Hippocampal formation (tissue), 2 donors: ENCODE results near the gene ZNF211.

Experiments
- DNase-seq, 2 donors: peaks; one replicate each; lab custom pipeline; 2025; lab: John Stamatoyannopoulos, UW

ZNF211 gene

DNA sequence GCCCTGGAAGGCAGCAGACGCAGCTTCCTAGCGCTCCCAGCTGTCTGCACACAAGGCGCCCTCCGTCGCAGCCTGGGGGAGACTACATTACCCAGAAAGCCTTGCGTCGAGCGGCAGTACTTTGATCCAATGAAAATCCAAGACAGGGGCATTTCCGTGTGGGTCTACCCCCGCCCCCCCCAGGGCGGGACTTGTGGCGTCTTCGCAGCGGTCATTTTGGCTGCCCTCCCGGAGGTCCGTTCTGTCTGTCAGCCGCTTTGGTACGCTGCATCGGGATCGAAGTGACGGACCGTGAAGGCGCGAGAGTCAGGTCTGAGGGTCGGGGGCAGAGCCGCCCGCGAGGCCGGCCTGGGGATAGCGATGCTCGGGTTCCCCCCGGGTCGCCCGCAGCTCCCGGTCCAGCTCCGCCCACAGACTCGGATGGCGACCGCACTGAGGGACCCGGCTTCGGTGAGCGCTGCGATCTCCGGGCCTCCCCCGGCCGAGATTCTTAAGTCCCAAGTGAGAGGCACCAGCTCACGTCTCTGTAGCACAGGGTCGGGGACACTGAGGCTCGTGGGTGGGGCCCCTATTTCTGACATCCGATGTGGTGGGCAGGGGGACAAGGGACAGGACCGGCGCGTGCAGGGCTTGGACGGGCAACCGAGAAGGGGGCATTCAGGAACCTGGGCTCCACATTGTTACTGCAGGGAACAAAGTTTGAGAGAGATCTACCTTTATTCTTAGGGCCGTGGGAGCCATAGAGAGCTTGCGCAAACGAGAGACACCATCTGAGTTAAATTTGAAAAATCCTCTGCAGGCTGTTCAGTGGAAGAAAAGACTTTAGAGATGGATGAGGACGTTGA, at the start of gene ZNF211:
TSS of gene ZNF211 (plus strand) at position 182 of the 845 bp plus-strand sequence. CDS start at position 361, 179 bp downstream.
- peak; percentile 94 for DNase-seq

DNA sequence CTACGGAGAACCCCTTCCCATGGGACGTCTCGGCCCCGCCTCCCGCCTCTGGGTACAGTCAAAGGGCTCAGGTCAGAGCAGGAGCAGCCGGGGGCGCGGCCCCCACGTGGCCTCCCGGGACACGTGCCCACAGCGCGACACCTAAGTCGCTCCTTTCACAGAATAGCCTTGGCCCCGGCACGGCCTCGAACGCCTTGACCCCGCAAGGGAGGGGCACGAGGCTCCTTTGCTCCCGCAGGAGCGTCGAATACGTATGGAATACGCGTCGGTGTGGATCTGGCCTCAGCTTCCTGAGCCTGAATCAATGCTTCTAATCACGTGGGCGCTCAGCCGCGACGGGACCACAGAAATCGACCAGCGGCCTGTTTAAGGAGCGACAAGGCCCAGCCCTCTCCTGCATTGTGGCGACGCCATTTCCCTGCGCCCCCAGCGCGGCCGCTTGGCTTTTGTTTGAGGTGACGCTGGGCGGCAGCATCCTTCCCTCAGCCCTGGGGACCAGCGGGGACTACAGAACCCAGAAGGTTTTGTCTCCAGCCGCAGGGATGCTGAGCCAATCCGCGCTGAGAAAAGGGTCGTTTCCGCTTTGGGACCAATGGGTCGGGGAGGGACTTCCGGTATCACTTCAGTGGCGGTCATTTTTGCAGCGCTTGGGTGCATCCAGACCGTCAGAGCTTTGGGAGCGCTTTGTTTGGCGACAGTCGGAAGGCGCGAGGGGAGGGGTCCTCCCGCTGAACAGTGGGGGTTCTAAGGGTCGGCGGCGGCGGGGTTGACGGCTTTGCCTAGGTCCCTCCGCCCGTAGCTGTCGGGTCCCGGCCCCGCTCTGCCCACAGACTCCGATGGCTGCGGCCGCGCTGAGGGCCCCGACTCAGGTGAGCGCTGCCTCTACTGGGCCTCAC, 49.2 kb upstream of the ZNF211 start, which contains the start of gene ZIK1:
TSS of gene ZIK1 (plus strand) at position 625 of the 896 bp plus-strand sequence. CDS start at position 837, 212 bp downstream.
- peak; percentile 90 to 96 for DNase-seq

DNA sequence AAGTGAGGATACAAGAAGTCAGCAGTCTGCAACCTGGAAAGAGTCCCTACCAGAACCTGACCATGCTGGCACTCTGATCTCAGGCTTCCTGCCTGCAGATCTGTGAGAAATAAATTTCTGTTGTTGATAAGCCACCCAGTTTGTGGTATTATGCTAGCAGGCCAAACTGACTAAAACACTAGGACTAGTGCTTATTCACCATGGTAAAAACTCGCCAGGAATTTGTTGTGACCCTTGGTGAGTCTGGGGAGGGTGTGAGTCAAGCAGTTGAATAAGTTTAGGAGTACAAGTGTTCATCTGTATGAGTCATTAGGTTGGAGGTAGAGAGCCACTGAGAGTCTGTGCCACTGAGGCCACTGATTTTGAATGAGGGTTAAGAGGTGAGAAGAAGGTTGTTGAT, 45.4 kb upstream of the ZNF211 start:
- no peak for DNase-seq

DNA sequence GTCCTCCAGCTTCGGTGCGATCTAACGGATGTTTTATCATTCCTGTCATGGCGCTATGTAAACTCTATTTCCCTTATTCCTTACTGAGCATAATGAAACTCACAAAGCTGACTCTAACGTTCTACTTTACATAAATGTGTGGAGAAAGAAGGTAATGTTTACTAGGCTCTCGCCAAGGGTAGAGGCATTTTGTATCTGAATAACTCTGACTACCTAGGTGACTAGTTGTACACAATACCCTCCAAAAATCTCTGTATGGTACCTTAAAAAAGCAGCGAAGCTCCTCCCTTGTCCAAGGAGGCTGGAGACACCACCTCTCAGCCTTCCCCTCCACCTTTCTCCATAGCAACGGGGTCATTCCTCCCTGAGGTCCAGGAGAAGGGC, 33.6 kb upstream of the ZNF211 start:
- no peak for DNase-seq

DNA sequence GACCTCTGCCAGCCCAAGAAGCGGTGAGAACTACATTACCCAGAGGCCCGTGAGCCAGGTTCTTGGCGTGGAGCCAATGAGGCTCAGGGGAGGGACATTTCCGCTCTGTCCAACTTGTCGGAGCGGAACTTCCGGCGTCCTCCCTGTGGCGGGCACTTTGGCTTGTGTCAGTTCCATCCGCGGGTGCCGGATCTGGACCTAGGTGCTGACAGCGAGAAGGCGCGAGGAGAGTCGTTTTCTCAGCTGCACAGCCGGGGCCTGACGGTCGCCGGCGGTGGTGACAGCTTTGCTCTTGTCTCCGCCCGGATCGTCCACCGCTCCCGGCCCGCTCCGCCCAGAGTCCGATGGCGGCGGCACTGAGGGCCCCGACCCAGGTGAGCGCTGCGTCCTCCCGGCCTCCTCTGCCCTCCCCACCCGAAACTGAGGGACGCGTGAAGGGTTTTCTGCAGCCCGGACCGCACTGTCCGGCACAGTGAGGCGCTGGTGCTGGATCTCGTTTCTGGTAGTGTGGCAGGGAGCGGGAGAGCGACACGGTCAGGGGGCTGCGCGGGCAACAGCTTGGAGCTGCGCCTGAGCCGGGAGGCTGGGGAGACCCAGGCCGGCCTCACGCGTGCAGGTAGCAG, 33.1 kb upstream of the ZNF211 start, which contains the start of gene ZNF530:
TSS of gene ZNF530 (plus strand) at position 125 of the 623 bp plus-strand sequence. CDS start 4,461 bp downstream, outside the sequence.
- peak; percentile 82 to 84 for DNase-seq

DNA sequence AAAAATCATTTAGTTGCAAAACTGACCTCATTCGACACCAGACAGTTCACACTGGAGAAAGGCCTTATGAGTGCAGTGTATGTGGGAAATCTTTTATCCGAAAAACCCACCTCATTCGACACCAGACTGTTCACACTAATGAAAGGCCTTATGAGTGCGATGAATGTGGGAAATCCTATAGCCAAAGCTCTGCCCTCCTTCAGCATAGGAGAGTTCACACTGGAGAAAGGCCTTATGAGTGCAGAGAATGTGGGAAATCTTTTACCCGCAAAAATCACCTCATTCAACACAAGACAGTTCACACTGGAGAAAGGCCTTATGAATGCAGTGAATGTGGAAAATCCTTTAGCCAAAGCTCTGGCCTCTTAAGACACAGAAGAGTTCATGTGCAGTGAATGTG, 26.0 kb upstream of the ZNF211 start:
- DNase-seq: no peak

DNA sequence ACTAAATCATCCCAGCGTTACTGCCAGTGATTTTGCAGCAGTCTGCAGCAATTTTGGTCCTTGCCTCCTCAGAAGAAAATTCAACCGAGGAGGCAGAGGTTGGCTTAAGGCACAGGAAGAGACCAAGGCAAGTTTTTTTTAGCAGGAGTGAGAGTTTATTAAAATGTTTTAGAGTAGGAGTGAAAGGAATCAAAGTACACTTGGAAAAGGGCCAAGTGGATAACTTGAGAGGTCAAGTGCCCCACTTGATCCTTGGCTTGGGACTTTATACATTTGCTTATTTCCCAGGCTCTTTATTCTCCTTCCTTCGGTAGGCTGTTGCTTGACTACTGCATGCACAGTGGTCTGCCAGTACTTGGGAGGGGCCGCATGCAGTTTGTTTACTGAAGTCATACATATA, 21.9 kb upstream of the ZNF211 start:
- DNase-seq: no peak

DNA sequence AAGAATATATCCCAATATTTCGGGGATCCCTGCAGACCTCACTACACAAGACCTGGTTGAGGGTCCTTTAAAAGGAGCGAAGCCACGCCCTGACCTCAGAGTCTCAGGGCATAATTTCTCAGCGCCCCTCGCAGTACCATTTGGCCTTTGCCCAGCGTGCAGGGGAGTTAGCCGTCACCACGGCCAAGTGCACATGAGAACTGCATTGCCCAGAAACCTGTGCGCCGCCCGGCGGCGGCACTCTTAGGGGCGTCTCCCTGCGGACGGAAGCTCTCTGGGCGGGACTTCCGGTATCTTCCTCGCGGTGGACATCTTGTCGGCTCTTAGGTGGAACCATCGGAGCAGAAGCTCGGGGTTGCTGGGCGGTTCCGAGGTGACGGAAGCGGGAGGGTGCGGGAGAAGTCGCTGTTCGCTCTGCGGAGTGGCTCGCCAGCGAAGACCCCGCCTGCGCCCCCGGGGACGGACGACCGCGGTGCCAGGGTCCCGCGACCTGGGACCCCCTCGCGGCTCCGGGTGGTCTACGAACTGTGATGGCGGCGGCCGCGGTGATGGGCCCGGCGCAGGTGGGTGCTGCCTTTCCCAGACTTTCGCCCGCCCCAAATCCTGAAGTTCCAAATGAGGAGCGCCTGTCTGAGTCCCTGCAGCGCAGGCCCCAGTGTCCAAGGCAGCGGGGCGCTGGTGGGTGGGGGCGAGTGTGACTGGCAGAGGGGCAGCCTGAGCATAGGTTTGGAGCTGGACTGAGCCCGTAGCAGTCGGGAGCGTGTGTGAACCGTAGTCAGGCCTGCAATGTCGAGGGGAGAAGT, 18.8 kb upstream of the ZNF211 start, which contains the start of gene ZNF134:
TSS of gene ZNF134 (plus strand) at position 302 of the 803 bp plus-strand sequence. CDS start 5,227 bp downstream, outside the sequence.
- DNase-seq: peak; percentile 74 to 75

DNA sequence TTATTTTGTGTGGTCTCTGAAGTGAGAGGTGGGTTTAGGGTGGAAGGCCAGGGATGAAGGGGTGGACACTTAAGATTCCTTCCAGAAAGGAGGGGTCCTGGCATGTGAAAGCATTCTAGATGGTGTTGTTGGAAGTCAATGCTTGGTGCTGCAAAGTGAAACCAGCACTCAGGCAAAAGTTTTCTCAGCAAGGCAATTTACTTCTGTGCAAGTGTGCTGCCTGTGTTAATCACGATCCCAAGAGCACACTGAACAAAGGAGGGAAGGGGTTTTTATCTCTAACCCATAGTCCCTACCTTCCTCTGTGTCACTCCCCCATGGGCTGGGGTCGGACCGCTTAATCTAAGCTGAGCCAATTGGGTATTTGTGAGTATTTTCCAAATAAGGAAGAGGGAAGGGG, 17.6 kb upstream of the ZNF211 start:
- no peak for DNase-seq

DNA sequence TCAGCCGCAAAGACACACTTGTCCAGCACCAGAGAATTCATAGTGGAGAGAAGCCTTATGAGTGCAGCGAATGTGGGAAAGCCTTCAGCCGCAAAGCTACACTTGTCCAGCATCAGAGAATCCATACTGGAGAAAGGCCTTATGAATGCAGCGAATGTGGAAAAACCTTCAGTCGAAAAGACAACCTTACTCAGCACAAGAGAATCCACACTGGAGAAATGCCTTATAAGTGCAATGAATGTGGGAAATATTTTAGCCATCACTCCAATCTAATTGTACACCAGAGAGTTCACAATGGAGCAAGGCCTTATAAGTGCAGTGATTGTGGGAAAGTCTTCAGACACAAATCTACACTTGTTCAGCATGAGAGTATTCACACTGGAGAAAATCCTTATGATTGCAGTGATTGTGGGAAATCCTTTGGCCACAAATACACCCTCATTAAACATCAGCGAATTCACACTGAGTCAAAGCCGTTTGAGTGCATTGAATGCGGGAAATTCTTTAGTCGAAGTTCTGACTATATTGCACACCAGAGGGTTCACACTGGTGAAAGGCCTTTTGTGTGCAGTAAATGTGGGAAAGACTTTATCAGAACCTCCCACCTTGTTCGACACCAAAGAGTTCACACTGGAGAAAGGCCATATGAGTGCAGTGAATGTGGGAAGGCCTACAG, 12.2 kb upstream of the ZNF211 start:
- no peak for DNase-seq

DNA sequence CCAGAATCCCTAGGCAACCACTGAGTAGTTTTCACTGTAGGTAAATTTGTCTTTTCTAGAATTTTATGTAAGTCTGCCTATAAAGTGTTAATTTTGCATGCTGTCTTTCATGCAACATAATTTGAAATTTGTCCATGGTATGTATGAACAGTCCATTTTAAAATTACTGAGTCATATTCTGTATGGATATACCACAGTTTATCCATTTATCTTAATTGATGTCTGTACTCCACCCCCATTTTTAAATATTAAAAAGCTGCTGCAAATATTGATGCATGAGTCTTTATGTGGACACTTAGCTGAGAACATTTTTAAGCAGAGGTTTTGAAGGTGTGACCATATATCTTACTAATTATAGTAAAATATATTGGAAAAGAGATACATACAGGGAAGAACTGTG, 9.9 kb upstream of the ZNF211 start:
- DNase-seq: no peak

DNA sequence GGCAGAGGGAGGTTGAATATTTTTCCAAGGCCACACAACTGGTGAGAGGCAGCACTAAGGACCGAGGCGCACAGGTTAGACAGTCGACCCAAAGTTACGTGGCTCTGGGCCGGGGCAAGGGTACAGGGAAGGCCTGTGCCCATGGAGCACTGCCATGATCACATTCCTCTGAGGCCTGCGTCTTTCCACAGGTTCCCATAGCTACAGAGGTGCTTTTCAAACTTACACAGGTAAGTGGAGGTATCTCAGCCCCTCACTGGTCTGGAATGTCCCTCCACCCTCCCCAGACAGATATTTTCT, 814 bp downstream of the ZNF211 start:
- no peak for DNase-seq

DNA sequence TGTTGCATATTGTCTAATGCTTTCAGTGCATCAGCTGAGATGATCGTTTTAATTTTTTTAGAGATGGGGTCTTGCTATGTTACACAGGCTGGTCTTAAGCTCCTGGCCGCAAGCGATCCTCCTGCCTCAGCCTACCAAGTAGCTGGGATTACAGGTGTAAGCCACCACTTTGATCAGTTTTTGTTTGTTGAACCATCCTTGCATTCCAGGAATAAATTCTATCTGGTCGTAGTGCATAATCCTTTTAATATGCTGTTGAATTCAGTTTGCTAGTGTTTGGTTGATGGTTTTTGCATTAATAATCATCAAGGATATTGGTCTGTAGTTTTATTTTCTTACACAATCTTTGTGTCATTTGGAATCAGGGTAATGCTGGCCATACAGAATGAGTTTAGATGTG, 4.4 kb downstream of the ZNF211 start:
- no peak for DNase-seq

DNA sequence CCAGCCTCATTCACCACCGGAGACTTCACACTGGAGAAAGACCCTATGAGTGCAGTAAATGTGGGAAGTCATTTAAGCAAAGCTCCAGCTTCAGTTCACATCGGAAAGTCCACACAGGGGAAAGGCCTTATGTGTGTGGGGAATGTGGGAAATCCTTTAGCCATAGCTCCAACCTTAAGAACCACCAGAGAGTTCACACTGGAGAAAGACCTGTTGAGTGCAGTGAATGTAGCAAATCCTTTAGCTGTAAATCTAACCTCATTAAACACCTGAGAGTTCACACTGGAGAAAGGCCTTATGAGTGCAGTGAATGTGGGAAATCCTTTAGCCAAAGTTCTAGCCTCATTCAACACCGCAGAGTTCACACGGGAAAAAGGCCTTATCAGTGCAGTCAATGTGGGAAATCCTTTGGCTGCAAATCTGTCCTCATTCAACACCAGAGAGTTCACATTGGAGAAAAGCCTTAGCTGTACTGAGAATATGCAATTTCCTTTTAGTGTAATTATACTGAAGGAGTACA, 8.8 kb downstream of the ZNF211 start:
- DNase-seq: no peak

DNA sequence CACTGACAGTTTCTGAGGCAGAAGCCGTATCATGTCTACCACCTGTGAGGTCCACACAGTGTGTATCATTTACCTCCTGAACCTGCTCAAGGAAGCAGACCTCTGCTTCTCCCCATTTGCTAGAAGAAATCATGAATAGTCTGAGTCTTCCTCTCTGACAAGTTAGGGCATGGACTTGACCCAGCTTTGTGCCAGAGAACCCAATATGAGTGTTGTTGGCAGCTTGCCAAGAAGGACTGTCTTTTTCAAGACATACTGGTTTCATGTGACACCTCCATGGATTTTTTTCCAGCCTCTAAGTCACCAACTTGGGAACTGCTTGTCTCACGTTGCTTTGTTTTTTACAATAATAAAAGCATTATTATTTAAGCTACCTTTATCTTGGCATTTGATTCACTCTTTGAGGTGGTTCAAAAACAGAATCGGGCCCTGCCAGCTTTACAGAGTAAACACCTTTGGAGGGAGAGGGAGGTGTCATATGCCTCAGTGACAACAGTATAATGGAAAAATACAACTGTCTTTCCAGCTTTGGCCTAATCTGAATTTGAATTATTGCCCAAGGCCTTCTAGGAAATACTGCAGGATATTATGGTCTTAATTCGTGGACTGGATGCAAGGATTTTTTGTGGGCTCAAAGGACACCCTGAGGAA, 9.6 kb downstream of the ZNF211 start:
- no peak for DNase-seq

DNA sequence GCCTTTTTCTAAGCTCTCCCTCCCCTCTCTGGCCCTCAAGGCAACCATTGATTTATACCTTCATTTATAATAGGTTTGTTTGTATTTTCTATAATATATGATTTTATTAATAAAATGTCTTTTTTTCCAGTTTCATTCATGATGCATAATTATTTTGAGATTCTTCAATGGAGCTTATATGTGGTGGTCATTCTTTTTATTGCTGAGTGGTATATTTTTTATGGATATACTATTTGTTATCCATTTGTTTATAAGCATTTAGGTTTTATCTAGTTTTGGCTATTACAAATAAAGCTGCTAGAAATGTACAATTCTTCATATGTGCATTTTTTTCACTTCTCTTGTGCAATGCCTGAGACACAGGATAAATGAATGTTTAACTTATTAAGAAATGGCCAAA, 10.8 kb downstream of the ZNF211 start:
- no peak for DNase-seq

DNA sequence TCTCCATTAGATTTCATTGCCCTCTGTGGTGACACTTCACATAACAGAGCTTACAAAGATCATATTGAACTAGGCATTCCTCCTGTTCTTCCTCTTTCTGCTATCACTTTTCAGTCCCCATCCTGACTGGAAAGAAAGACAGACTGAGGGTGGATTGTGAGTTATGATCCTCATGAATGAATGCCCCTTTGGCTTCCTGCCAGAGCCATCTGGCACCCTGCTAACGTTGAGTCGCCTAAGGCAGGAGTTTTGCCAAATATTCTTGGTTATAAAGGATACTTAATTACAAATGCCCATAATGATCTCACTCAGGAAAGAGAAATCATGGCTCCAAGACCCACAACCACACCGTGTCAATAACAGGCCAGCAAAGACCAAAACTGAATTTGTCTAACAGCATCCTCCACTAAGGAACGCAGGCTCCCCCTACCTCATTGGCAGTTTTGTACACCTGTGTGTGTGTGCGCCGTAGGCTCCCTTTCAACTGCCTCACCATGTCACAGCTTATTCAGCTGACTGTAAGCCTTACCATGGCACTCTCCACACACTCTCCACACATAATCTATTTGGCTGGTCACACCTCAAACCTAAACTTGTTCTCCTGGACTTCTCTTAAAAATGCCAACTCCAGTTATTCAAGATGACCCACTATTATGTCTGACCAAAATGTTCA, 15.5 kb downstream of the ZNF211 start:
- no peak for DNase-seq

DNA sequence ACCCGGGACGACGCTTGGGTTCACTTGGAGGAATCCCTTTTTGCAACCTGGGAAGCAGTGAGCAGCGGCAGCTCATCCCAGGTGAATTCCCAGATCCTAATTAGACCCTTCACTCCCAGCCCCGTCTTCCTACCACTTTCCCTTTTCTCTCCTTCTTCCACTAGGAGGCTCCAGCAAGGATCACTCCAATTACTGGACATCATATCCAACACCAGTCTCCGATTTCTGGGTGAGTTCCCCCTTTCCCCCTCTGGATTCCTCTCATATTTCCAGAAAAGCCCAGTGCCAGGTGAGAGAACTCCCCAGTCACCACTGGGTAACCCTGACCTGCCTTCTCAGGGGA, 18.7 kb downstream of the ZNF211 start:
- DNase-seq: no peak

DNA sequence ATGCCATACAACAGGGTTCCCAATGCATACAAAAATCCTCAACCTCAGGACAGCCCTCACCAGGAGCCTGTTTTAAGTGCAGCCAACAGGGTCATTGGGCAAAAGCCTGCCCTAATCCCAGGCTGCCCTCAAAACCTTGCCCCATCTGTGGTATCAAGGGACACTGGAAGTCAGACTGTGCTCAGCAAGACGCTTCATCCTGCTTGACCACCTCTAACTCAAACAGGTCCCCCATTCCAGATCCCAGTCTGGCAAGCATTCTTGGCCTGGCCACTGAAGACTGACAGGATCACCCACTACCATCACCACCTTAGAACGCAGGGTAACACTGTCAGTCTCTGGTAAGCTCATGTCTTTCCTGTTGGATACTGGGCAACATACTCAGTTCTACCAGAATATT, 20.7 kb downstream of the ZNF211 start:
- DNase-seq: no peak

DNA sequence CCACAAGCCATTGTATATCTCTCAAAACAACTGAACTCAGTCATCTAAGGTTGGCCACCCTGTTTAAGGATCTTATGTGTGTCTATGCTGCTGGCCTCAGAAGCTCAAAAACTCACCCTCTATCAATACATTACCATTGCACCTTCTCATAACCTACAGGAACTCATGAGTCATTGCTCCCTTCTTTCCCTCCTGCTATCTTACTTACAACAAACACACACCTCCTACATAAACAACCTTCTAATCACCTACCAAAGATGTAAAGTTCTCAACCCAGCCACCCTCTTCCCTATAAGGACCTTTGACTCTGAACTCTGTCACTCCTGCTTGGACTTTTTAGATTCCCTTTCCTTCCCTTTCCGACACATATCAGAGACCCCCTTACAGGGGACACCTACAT, 22.5 kb downstream of the ZNF211 start:
- DNase-seq: no peak
